A673 (cell line): ENCODE measurements around the gene SCARB1. TPM values are rescaled to one million over a fixed set of nuclear protein-coding genes. Genes with fewer than 3 reads are reported as not detected.

Source experiments
- BruUV-seq: library from RNA; stranded (reverse); fragments of 400-500 nt; replicated peaks from 2 replicates; lab custom pipeline; 2021; lab: Mats Ljungman, UMichigan
- CTCF ChIA-PET: fragments of 300-600 bp; sonication (Branson Sonifier 250); formaldehyde crosslinking; loops from one replicate; lab custom pipeline; 2022; ENCODE audit warnings: antibody characterized with exemption; lab: Charles Lee
- POLR2A ChIA-PET: fragments of 300-600 bp; sonication (Branson Sonifier 250); formaldehyde crosslinking; loops from one replicate; lab custom pipeline; 2022; ENCODE audit warnings: antibody characterized with exemption; ENCODE audit not compliant: low non-redundant PET; lab: Charles Lee
- DNase-seq: peaks from one replicate; pipeline ENCODE4 v3.0.0-alpha.2; 2015; ENCODE audit warnings: low spot score
- H3K27ac ChIP-seq: fragments of 200-600 bp; sonication (generic); 2 replicates; pipeline ENCODE4 v1.5.1; 2016; ENCODE audit warnings: mixed run types, low read depth, mild to moderate bottlenecking, mixed read lengths, antibody characterized with exemption, low read length; ENCODE audit not compliant: poor library complexity, severe bottlenecking
- H3K27me3 ChIP-seq: fragments of 200-600 bp; sonication (generic); replicated peaks from 2 replicates; pipeline ENCODE4 v1.6.1; 2017; ENCODE audit warnings: mixed run types, low read depth, mild to moderate bottlenecking, mixed read lengths, antibody characterized with exemption, low read length; ENCODE audit not compliant: insufficient read depth, poor library complexity
- H3K36me3 ChIP-seq: fragments of 200-600 bp; sonication (generic); 2 replicates; pipeline ENCODE4 v1.6.1; 2016; ENCODE audit warnings: mixed run types, mild to moderate bottlenecking, mixed read lengths, antibody characterized with exemption, low read length; ENCODE audit not compliant: insufficient read depth, poor library complexity, severe bottlenecking
- H3K4me1 ChIP-seq: fragments of 200-600 bp; sonication (generic); 2 replicates; pipeline ENCODE4 v1.6.1; 2017; ENCODE audit warnings: mixed run types, mild to moderate bottlenecking, mixed read lengths, antibody characterized with exemption, low read length; ENCODE audit not compliant: insufficient read depth, poor library complexity, severe bottlenecking
- H3K4me3 ChIP-seq: fragments of 200-600 bp; sonication (generic); 2 replicates; pipeline ENCODE4 v1.5.1; 2016; ENCODE audit warnings: low read depth, mixed run types, mild to moderate bottlenecking, mixed read lengths, low read length; ENCODE audit not compliant: poor library complexity, severe bottlenecking
- H3K9me3 ChIP-seq: fragments of 200-600 bp; sonication (generic); 2 replicates; pipeline ENCODE4 v1.6.1; 2016; ENCODE audit warnings: mixed run types, low read depth, mild to moderate bottlenecking, mixed read lengths, antibody characterized with exemption, low read length; ENCODE audit not compliant: poor library complexity, severe bottlenecking
- EZH2 ChIP-seq: fragments of 200-600 bp; sonication (generic); IDR thresholded peaks from 2 replicates; pipeline ENCODE4 v1.6.1; 2017; ENCODE audit warnings: borderline replicate concordance, low read depth, mild to moderate bottlenecking, mixed read lengths, antibody characterized with exemption, low read length; ENCODE audit not compliant: poor library complexity, severe bottlenecking
- intact Hi-C: fragments of 100-400 bp; cut with micrococcal nuclease; formaldehyde crosslinking; loops from one replicate; pipeline ENCODE4 v1.10.0; 2022; ENCODE audit not compliant: unreplicated experiment
- total RNA-seq: library from RNA; stranded (reverse); gene quantifications from 2 replicates; pipeline ENCODE4 v1.2.3, GENCODE V29; 2021
- TF ChIP-seq, protein P1 (sequence below): fragments of 300-800, 200-600 bp; sonication (generic); conservative IDR thresholded peaks from 2 replicates; pipeline ENCODE4 v1.5.1; 2017; ENCODE audit warnings: low read depth, mild to moderate bottlenecking, antibody characterized with exemption, low read length, moderate library complexity, mixed read lengths

SCARB1 gene
- total RNA-seq, 1 experiment from 2014 or later = 74.6 TPM

DNA sequence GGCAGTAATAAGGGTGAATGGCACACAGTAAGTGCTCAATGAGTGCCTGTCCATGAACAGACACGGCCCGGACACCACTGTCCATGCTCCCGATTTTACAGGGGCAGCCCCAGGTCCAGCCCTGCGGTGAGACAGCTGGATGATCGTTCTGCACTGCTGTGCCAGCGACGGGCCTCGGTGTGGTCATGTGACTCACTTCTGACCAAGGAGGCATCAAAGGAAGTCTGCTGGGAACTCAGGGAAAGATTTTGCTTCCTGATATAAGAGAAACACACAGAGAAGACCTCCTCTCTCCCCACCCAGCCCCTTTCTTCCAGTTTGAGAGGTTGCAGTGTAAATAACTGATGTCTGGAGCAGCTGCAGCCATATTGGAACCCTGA lies 126.6 kb downstream of the SCARB1 start:
- POLR2A ChIA-PET = no interaction called here
- BruUV-seq = no TSS peak
- DNase-seq = no peak

DNA sequence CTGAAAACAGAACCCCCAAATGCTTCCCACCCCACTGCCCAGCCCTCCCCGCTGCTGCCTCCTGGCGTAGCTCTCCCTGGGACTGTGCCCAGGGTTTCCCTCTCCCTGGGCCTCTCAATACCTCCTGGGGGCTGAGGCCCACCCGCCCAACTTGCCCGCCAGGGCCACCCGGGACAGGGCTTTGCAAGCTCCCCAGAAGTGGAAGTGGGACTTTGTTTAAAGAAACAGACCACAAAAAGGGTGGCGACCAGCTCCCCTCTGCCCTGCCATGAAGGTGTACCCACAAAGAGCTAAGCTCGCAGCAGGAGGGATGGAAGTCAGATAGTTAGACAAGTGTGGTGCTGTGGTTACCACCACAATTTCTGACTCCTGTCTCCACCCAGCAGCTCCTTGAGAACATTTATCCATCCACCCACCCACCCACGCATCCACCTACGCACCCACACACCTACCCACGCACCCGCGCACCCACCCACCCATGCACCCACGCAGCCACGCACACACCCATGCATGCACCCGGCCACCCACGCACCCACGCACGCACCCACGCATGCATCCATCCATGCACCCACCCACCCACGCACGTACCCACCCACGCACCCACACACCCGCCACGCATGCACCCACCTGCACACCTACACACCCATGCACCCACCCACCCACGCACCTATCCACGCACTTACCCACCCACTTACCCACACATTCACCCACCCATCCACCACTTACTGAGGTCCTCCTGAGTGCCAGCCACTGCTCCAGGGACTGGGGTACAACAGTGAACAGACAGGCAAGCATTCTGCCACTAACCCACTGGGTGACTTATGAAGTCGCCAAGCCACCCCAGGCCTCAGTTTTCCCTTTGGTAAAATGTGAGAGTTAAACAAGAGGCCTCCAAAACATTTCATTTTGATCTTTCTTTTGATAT lies 127.3 kb downstream of the SCARB1 start:
- no TSS peak for BruUV-seq
- peak overlapping the region; percentile 67 for H3K27ac ChIP-seq
- H3K4me3 ChIP-seq = no peak overlapping the region
- H3K4me1 ChIP-seq = peaks cover 18% of the 10 kb centered on the region
- intact Hi-C loops = no loop called here
- TF ChIP-seq, protein P1, sequence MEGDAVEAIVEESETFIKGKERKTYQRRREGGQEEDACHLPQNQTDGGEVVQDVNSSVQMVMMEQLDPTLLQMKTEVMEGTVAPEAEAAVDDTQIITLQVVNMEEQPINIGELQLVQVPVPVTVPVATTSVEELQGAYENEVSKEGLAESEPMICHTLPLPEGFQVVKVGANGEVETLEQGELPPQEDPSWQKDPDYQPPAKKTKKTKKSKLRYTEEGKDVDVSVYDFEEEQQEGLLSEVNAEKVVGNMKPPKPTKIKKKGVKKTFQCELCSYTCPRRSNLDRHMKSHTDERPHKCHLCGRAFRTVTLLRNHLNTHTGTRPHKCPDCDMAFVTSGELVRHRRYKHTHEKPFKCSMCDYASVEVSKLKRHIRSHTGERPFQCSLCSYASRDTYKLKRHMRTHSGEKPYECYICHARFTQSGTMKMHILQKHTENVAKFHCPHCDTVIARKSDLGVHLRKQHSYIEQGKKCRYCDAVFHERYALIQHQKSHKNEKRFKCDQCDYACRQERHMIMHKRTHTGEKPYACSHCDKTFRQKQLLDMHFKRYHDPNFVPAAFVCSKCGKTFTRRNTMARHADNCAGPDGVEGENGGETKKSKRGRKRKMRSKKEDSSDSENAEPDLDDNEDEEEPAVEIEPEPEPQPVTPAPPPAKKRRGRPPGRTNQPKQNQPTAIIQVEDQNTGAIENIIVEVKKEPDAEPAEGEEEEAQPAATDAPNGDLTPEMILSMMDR = no peak
- no peak for TF ChIP-seq EZH2
- H3K27me3 ChIP-seq = no peaks in the 10 kb centered on the region
- DNase-seq = no peak
- H3K36me3 ChIP-seq = no peaks in the 10 kb centered on the region
- H3K9me3 ChIP-seq = no peaks in the 10 kb centered on the region
- ChIA-PET POLR2A (no interaction called here), CTCF (interaction anchor here (0.7 kb wide), 1 partner anchor 15 kb away, joined by 3 read pairs; no protein-coding TSS in a partner anchor)

More for the DNA sequence above, 126.6 kb downstream of the SCARB1 start:
- intact Hi-C loops = no loop called here
- no peak for TF ChIP-seq EZH2
- TF ChIP-seq, protein P1 = no peak
- Histone ChIP-seq H3K4me3 (no peak overlapping the region), H3K27ac (no peak overlapping the region), H3K27me3 (no peaks in the 10 kb centered on the region), H3K36me3 (no peaks in the 10 kb centered on the region), H3K4me1 (peaks cover 18% of the 10 kb centered on the region), H3K9me3 (no peaks in the 10 kb centered on the region)
- CTCF ChIA-PET = no interaction called here

DNA sequence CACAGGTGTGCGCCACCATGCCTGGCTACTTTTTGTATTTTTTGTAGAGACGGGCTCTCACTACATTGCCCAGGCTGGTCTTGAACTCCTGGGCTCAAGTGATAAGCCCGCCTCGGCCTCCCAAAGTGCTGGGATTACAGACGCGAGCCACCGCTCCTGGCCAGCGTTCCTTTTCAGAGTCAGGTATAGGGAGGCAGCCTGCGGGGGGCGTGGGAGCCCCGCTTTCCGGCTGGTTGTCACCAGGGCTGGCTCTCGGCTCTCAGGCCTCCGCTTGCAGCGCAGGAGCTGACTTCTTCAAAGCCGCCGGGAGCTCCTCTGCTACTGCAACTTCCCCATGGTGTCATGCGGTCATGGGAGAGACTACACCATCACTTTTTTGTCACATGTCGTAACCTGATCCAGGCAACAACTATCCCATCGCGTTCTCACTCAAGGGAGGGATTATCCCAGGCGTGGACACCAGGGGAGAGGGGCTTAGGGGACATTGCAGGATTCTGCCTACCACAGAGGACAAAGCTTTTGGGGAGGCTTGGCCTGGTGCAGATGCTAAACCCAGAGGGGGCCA lies 129.4 kb downstream of the SCARB1 start:
- no peaks in the 10 kb centered on the region for H3K36me3 ChIP-seq
- H3K9me3 ChIP-seq = no peaks in the 10 kb centered on the region
- intact Hi-C loops = no loop called here
- POLR2A ChIA-PET = no interaction called here
- TF ChIP-seq EZH2 = no peak
- TF ChIP-seq, protein P1 = peak; percentile 38; the same call in 1 of the 2 replicates
- peak; percentile 79 for DNase-seq
- no TSS peak for BruUV-seq
- H3K27ac ChIP-seq = peak overlapping the region; percentile 11
- H3K4me1 ChIP-seq = peaks cover 18% of the 10 kb centered on the region
- no peaks in the 10 kb centered on the region for H3K27me3 ChIP-seq
- CTCF ChIA-PET = no interaction called here
- no peak overlapping the region for H3K4me3 ChIP-seq
